ENCODE measurements around the gene DNM1.
"Not testable (repeated sequence)": the region's sequence is repeated elsewhere in the genome, so short reads cannot be mapped to it uniquely, and the experiment has no call there.

Gene DNM1

GRCh38 chr9:128253140-128253990 is 50.2 kb downstream of the DNM1 start:
- DNase-seq, result no peak

GRCh38 chr9:128253991-128254346 is 50.8 kb downstream of the DNM1 start:
- DNase-seq, result no peak

- DNase-seq, result no peak
Observed at GRCh38 chr9:128254362-128254761, 51.2 kb downstream of the DNM1 start.

GRCh38 chr9:128254855-128255759 is 51.9 kb downstream of the DNM1 start:
- peak; percentile 55 for DNase-seq

GRCh38 chr9:128257086-128257825 is 54.1 kb downstream of the DNM1 start:
- no peak for DNase-seq

- DNase-seq, result no peak
Observed at GRCh38 chr9:128257907-128258306, 54.7 kb downstream of the DNM1 start.

- DNase-seq, result no peak
Observed at GRCh38 chr9:128258326-128258725, 55.1 kb downstream of the DNM1 start.

- DNase-seq, result no peak
Observed at GRCh38 chr9:128259156-128259555, 56.0 kb downstream of the DNM1 start.

GRCh38 chr9:128260340-128260739 is 57.2 kb downstream of the DNM1 start:
- no peak for DNase-seq

- DNase-seq, result no peak
Observed at GRCh38 chr9:128262687-128263086, 59.5 kb downstream of the DNM1 start.

GRCh38 chr9:128265348-128265847 is 62.2 kb downstream of the DNM1 start:
- no peak for DNase-seq

- DNase-seq, result no peak
Observed at GRCh38 chr9:128266868-128267590, 63.9 kb downstream of the DNM1 start.

GRCh38 chr9:128271112-128271511 is 67.9 kb downstream of the DNM1 start:
- DNase-seq, result no peak

GRCh38 chr9:128271512-128271911 is 68.3 kb downstream of the DNM1 start:
- DNase-seq, result no peak

- DNase-seq, result no peak
Observed at GRCh38 chr9:128274245-128274644, 71.1 kb downstream of the DNM1 start.

GRCh38 chr9:128275198-128276007 is 72.2 kb downstream of the DNM1 start, which contains the start of gene GOLGA2:
Gene GOLGA2 (minus strand): TSS chr9:128276007. CDS start chr9:128275976, 31 bp downstream.
- DNase-seq, result peak; percentile 65

- peak; percentile 99 for DNase-seq
Observed at GRCh38 chr9:128276008-128276573, 72.9 kb downstream of the DNM1 start, which contains the start of gene SWI5. Gene SWI5 (plus strand): TSS chr9:128276276.

GRCh38 chr9:128276574-128277270 is 73.5 kb downstream of the DNM1 start:
- peak; percentile 37 for DNase-seq

GRCh38 chr9:128279088-128280073 is 76.2 kb downstream of the DNM1 start:
- not testable (repeated sequence) for DNase-seq
